MM.1S (cell line): ENCODE measurements around the gene CDH12.

Experiments
- DNase-seq: peaks from one replicate; pipeline ENCODE4 v3.0.0-alpha.2; 2015
- H2AFZ ChIP-seq: fragments of 300-600 bp; sonication (generic); 2 replicates; pipeline ENCODE4 v1.6.0; 2016; ENCODE audit warnings: antibody characterized with exemption, low read length
- H3F3A ChIP-seq: fragments of 300-600 bp; sonication (generic); 2 replicates; pipeline ENCODE4 v1.6.1; 2016; ENCODE audit warnings: mild to moderate bottlenecking, antibody characterized with exemption, low read length, moderate library complexity, mixed read lengths; ENCODE audit not compliant: insufficient read depth
- H3K27ac ChIP-seq: fragments of 300-600 bp; sonication (generic); 2 replicates; pipeline ENCODE4 v1.5.1; 2016; ENCODE audit warnings: mild to moderate bottlenecking, low read length
- H3K27me3 ChIP-seq: fragments of 300-600 bp; sonication (generic); replicated peaks from 2 replicates; pipeline ENCODE4 v1.6.0; 2016; ENCODE audit warnings: low read length; ENCODE audit not compliant: insufficient read depth
- H3K36me3 ChIP-seq: fragments of 300-600 bp; sonication (generic); replicated peaks from 2 replicates; pipeline ENCODE4 v1.6.1; 2016; ENCODE audit warnings: mild to moderate bottlenecking, low read length, mixed read lengths; ENCODE audit not compliant: insufficient read depth
- H3K4me1 ChIP-seq: fragments of 300-600 bp; sonication (generic); 2 replicates; pipeline ENCODE4 v1.6.1; 2016; ENCODE audit warnings: low read length, mixed read lengths
- H3K4me2 ChIP-seq: fragments of 300-600 bp; sonication (generic); 2 replicates; pipeline ENCODE4 v1.6.0; 2016; ENCODE audit warnings: low read depth, low read length
- H3K4me3 ChIP-seq: fragments of 300-600 bp; sonication (generic); 2 replicates; pipeline ENCODE4 v1.5.1; 2016; ENCODE audit warnings: low read length, mixed read lengths
- H3K79me2 ChIP-seq: fragments of 300-600 bp; sonication (generic); 2 replicates; pipeline ENCODE4 v1.6.1; 2016; ENCODE audit warnings: mixed run types, low read length, mixed read lengths
- H3K9ac ChIP-seq: fragments of 300-600 bp; sonication (generic); 2 replicates; pipeline ENCODE4 v1.6.1; 2016; ENCODE audit warnings: low read length, mixed read lengths
- H3K9me2 ChIP-seq: fragments of 300-600 bp; sonication (generic); replicated peaks from 2 replicates; pipeline ENCODE4 v1.6.1; 2016; ENCODE audit warnings: mild to moderate bottlenecking, low read length, mixed read lengths; ENCODE audit not compliant: insufficient read depth
- H3K9me3 ChIP-seq: fragments of 300-600 bp; sonication (generic); replicated peaks from 2 replicates; pipeline ENCODE4 v1.6.1; 2016; ENCODE audit warnings: mild to moderate bottlenecking, low read length, mixed read lengths; ENCODE audit not compliant: insufficient read depth
- H4K20me1 ChIP-seq: fragments of 300-600 bp; sonication (generic); 2 replicates; pipeline ENCODE4 v1.6.1; 2016; ENCODE audit warnings: mild to moderate bottlenecking, low read length, moderate library complexity, mixed read lengths; ENCODE audit not compliant: insufficient read depth
- EZH2 ChIP-seq: fragments of 300-600 bp; sonication (generic); optimal IDR thresholded peaks from 2 replicates; pipeline ENCODE3; 2017; ENCODE audit warnings: low read depth, mild to moderate bottlenecking, antibody characterized with exemption, low read length, mixed read lengths
- EZH2phosphoT487 ChIP-seq: fragments of 300-600 bp; sonication (generic); IDR thresholded peaks from 2 replicates; pipeline ENCODE4 v1.6.1; 2018; ENCODE audit warnings: antibody characterized with exemption, low read length
- TF ChIP-seq, protein P1 (sequence below): fragments of 300-600 bp; sonication (generic); IDR thresholded peaks from 2 replicates; pipeline ENCODE4 v1.5.1; 2016; ENCODE audit warnings: antibody characterized with exemption, low read length, mixed read lengths

CDH12 gene

DNA sequence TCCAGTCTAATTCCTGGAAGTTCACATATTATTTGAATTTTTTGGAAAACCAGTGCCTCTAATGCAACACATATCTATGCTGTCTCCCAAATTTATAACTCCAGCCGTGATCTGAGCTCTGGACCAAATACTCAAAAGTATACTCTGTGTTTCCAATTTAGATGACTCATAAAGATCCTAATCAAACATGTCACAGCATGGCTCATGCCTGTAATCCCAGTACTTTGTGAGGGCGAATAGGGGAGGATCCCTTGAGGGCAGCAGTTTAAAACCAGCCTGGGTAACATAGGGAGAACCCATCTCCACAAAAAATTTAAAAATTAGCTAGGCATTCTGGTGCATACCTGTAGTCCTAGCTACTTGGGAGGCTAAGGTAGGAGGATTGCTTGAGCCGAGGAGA lies 388.0 kb downstream of the CDH12 start:
- H3K4me1 ChIP-seq, result no peaks in the 10 kb centered on the region
- TF ChIP-seq, protein P1, sequence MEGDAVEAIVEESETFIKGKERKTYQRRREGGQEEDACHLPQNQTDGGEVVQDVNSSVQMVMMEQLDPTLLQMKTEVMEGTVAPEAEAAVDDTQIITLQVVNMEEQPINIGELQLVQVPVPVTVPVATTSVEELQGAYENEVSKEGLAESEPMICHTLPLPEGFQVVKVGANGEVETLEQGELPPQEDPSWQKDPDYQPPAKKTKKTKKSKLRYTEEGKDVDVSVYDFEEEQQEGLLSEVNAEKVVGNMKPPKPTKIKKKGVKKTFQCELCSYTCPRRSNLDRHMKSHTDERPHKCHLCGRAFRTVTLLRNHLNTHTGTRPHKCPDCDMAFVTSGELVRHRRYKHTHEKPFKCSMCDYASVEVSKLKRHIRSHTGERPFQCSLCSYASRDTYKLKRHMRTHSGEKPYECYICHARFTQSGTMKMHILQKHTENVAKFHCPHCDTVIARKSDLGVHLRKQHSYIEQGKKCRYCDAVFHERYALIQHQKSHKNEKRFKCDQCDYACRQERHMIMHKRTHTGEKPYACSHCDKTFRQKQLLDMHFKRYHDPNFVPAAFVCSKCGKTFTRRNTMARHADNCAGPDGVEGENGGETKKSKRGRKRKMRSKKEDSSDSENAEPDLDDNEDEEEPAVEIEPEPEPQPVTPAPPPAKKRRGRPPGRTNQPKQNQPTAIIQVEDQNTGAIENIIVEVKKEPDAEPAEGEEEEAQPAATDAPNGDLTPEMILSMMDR, result no peak
- TF ChIP-seq EZH2 (no peak), EZH2phosphoT487 (no peak)
- no peaks in the 10 kb centered on the region for H3F3A ChIP-seq
- no peaks in the 10 kb centered on the region for H3K36me3 ChIP-seq
- H3K4me3 ChIP-seq, result no peak overlapping the region
- no peaks in the 10 kb centered on the region for H3K27me3 ChIP-seq
- no peaks in the 10 kb centered on the region for H3K9me2 ChIP-seq
- no peak overlapping the region for H3K4me2 ChIP-seq
- no peaks in the 10 kb centered on the region for H3K79me2 ChIP-seq
- H3K27ac ChIP-seq, result no peak overlapping the region
- no peaks in the 10 kb centered on the region for H3K9me3 ChIP-seq
- DNase-seq, result no peak
- no peak overlapping the region for H3K9ac ChIP-seq
- H4K20me1 ChIP-seq, result no peaks in the 10 kb centered on the region
- H2AFZ ChIP-seq, result no peak overlapping the region

DNA sequence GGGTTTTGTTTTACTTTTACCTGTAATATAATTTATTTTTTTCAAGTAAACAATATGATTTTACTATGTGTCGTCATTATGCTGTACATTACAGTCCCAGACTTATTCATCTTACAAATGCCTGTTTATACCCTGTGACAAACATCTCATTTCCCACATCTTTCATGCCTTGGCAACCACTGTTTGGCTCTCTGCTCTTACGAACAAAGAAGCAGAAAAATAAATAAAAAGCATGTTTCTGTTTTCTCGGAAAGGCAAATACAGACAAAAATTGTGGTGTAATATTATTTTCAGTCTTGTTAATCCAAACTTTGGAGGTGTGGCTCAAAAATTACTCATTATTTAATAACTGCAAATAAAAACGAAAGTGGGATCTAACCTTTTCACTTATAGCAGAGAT lies 393.0 kb downstream of the CDH12 start:
- Histone ChIP-seq H3K79me2 (no peaks in the 10 kb centered on the region), H3K36me3 (no peaks in the 10 kb centered on the region), H3K4me1 (no peaks in the 10 kb centered on the region), H3K4me2 (no peak overlapping the region), H3K9ac (no peak overlapping the region), H2AFZ (no peak overlapping the region), H3F3A (no peaks in the 10 kb centered on the region), H3K27me3 (no peaks in the 10 kb centered on the region), H3K4me3 (no peak overlapping the region), H3K9me2 (no peaks in the 10 kb centered on the region), H3K27ac (no peak overlapping the region), H4K20me1 (no peaks in the 10 kb centered on the region), H3K9me3 (no peaks in the 10 kb centered on the region)
- no peak for DNase-seq
- TF ChIP-seq EZH2phosphoT487 (no peak), EZH2 (no peak)
- TF ChIP-seq, protein P1, result no peak

DNA sequence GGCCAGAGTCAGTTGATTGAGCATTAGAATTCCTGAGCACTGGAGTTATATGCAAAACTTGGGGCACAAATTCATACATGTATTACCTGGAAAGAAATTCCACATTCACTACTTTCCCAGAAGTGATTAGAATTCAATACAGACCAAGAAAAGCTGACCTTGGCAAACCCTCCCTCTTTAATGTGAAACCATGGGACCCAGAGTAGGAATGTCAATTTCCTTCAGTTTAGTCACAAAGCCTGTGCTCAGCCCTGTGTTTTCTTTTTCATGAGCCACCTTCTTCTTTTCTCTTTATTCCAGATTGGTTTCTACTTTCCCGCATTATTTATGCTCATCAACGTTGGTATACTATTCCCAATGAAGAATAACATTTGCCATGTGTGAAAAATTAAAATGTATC lies 420.2 kb downstream of the CDH12 start:
- no peak overlapping the region for H3K9ac ChIP-seq
- no peak overlapping the region for H3K4me2 ChIP-seq
- no peaks in the 10 kb centered on the region for H3K9me2 ChIP-seq
- H3K79me2 ChIP-seq, result no peaks in the 10 kb centered on the region
- no peak overlapping the region for H3K27ac ChIP-seq
- H3K4me1 ChIP-seq, result no peaks in the 10 kb centered on the region
- H3K4me3 ChIP-seq, result no peak overlapping the region
- no peaks in the 10 kb centered on the region for H4K20me1 ChIP-seq
- no peaks in the 10 kb centered on the region for H3K36me3 ChIP-seq
- DNase-seq, result no peak
- H2AFZ ChIP-seq, result no peak overlapping the region
- H3K27me3 ChIP-seq, result no peaks in the 10 kb centered on the region
- TF ChIP-seq EZH2phosphoT487, result no peak
- no peak for TF ChIP-seq EZH2
- TF ChIP-seq, protein P1, result no peak
- H3F3A ChIP-seq, result no peaks in the 10 kb centered on the region
- H3K9me3 ChIP-seq, result no peaks in the 10 kb centered on the region
